ENCODE measurements around the gene ZCCHC2.

Gene ZCCHC2

DNA sequence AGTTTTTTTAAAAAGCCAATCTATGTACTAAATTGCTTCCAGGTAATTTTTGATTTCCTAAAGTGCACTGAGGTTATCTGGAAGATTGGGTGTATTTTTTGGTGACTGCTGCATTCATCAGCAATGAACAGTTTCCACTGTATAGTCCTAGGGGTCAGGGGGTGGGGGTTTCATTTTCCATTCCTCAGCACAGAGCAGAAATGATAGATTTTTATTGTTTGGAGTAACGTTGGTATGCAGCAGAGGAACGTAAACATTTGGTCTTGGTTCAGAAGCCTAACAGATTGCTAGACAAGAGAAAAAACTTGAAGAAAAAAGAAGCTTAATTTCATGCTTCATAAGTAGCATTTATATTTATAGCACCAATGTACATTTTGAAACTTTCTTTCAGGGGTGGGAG is 54.9 kb downstream of the ZCCHC2 start:
- DNase-seq (ENCODE audit: low read depth, low spot score) = no peak

GRCh38 chr18:62578980-62579511 is 56.2 kb downstream of the ZCCHC2 start:
- DNase-seq (ENCODE audit: low read depth, low spot score) = no peak

DNA sequence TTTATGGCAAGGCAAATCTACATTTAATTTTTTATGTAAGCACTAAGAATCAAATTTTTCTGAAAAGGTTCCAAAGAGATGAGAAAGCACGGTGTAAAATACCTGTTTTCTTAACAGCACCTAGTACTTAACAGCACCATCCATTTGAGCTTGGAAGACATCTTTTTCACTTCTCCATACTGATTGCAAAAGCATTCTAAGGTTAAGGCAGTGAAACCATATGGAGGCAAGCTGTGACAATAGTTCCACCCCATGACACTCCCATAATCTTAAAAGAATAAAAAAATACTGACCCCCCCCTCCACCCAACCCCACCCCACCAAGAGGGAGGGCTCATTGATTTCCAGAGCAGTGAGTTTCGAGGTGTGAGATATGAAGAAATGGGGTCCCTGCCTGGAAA is 60.6 kb downstream of the ZCCHC2 start:
- no peak for DNase-seq (ENCODE audit: low read depth, low spot score)

- peak; percentile 75 for DNase-seq (ENCODE audit: low read depth, low spot score)
These were observed 61.7 kb downstream of the ZCCHC2 start for GRCh38 chr18:62584241-62585120.

- DNase-seq (ENCODE audit: low read depth, low spot score) = no peak
These were observed 62.7 kb downstream of the ZCCHC2 start for GRCh38 chr18:62585274-62586150.

DNA sequence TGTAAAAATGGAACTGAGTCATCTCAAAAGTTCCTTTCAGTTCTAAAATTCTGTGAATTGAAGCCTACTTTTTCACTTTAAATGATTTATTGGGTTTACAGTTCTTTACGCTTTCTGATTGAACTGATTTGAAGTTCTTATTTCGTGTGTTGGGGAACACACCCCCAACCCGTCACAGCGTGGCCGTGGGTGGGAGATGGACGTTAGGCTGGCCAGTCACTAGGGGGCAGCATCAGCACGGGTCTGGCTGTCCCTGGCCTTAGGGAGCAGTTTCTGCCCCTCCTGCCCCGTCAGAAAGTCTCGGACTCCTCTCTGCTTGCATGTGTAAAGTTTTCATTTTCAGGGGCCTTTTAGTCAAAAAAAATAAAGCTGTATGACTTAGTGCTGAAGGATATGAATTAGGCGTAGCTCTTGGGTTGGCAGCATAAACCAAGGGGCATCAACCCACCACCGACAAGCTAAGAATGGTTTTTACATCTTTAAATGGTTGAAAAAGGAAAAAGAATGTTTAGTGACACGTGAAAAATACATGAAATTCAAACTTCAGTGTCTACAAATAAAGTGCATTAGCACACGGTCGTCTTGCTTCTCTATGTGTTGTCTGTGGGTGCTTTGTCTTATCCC is 63.4 kb downstream of the ZCCHC2 start:
- no peak for DNase-seq (ENCODE audit: low read depth, low spot score)

DNA sequence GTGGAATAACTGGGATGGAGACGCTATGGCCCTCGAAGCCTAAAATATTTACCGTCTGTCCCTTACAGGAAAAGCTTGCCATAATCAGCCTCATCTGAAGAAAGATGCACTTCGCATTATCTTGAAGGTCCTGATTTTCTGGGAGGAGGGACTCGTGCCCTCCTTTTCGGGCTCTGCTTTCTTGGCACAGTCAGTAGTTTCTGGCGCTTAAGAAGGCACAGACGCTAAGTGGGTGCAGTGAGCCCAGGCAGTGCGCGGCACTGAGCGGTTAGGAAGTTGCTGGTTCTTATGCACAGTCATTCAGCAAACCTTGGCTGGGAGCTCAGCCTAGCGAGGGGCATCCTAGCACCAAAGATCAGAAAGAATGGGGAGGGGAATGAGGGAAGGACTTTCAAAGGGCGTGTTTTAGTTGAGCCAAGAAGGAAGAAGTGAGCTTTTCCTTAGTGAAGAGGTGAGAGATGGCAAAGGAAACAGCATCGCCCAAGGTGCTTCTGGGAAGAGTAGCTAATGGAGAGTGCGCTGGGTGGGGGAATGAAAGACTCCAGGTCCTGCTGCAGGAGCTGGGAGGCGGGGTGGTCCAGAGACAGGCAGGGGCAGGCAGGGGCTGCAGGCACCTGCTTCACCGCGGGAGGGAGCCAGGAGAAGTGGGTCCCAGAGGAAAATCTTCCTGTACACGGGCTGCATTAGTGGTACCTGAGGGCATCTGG is 64.1 kb downstream of the ZCCHC2 start:
- no peak for DNase-seq (ENCODE audit: low read depth, low spot score)

- no peak for DNase-seq (ENCODE audit: low read depth, low spot score)
These were observed 64.9 kb downstream of the ZCCHC2 start for GRCh38 chr18:62587689-62588088.

DNA sequence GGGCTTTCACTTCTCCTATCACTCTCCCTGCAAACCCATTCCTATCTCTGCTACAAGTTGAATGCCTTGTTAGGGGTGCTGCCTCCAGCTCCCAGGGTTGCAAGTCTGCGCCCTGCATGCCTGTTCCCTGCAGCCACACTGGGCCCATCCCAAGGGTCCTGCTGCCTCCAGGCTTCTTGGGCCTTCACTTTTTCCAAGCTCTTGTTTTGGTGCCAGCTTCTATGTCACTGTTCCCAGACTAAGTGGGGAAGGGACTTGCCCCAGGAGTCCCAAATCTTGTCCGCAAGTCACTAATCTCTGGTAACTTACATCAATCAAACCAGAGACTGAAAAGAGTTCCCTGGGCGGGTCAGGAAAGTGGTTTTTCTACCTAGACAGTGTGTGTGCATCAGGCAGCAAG is 65.4 kb downstream of the ZCCHC2 start:
- no peak for DNase-seq (ENCODE audit: low read depth, low spot score)

GRCh38 chr18:62590799-62591590 is 68.2 kb downstream of the ZCCHC2 start:
- no peak for DNase-seq (ENCODE audit: low read depth, low spot score)

GRCh38 chr18:62596145-62597005 is 73.5 kb downstream of the ZCCHC2 start:
- DNase-seq (ENCODE audit: low read depth, low spot score) = no peak

GRCh38 chr18:62601871-62602270 is 79.0 kb downstream of the ZCCHC2 start:
- DNase-seq (ENCODE audit: low read depth, low spot score) = no peak

GRCh38 chr18:62602706-62603105 is 79.9 kb downstream of the ZCCHC2 start:
- no peak for DNase-seq (ENCODE audit: low read depth, low spot score)

- DNase-seq (ENCODE audit: low read depth, low spot score) = no peak
These were observed 80.4 kb downstream of the ZCCHC2 start for GRCh38 chr18:62603211-62603610.

- DNase-seq (ENCODE audit: low read depth, low spot score) = no peak
These were observed 81.2 kb downstream of the ZCCHC2 start for GRCh38 chr18:62603979-62604378.

DNA sequence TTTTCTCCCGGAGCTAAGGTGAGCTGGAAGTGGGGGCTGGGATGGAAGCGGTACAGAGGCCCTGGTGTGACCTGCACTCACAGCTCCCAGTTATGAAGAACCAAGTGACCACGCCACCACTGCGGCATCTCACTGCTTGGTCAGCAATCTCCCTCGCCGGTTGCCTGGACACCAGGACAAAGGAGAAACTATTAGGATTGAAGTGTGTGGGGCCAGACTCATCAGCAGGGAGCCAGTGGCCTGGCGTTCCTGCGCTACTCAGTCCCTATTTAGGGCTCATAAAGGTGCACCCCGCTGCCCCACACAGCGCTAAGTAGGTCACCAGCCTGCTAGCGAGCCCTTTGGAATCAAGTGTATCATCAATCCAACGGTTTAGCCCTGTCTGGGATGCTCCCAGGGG is 82.9 kb downstream of the ZCCHC2 start:
- no peak for DNase-seq (ENCODE audit: low read depth, low spot score)

GRCh38 chr18:62606106-62606505 is 83.3 kb downstream of the ZCCHC2 start:
- no peak for DNase-seq (ENCODE audit: low read depth, low spot score)

DNA sequence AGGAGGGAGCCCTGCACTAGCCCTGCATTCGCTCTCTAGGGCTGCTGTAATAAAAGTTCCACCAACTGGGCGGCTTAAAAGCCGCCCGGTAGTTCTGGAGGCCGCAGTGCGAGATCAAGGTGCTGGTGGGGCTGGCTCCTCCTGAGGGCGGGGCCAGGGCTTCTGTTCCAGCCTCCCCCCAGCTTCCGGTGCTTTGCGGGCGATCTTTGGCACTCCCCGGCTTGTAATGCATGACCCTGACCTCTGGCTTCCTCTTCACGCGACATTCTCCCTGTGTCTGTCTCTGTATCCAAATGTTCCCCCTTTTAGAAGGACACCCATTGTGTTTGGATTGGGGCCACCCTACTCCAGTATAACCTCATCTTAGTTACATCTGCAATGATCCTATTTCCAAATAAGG is 84.5 kb downstream of the ZCCHC2 start:
- DNase-seq (ENCODE audit: low read depth, low spot score) = no peak

- no peak for DNase-seq (ENCODE audit: low read depth, low spot score)
These were observed 85.0 kb downstream of the ZCCHC2 start for GRCh38 chr18:62607708-62608428.
